ENCODE measurements around the gene MAGI1. TPM values are rescaled to one million over a fixed set of nuclear protein-coding genes. Genes with fewer than 3 reads are reported as not detected.

The MAGI1 gene
- total RNA-seq, 2 experiments from 2014 or later = 0.47 to 0.51 TPM

- no peak for ATAC-seq
- Mint-ChIP-seq H3K4me1 (ENCODE audit: low read depth) (no peaks in the 10 kb centered on the region), H3K27me3 (no peaks in the 10 kb centered on the region), H3K36me3 (ENCODE audit: low read depth) (no peaks in the 10 kb centered on the region), H3K27ac (no peak overlapping the region), H3K4me3 (no peak overlapping the region), H3K9me3 (no peaks in the 10 kb centered on the region)
- intact Hi-C loops (cut with micrococcal nuclease) = no loop called here
- CTCF ChIA-PET = no interaction called here
- no peak for DNase-seq
- POLR2A ChIA-PET = no interaction called here
- no peak for TF ChIP-seq CTCF (IDR thresholded peaks at IDR 0.05)
Measured at GRCh38 chr3:65830948-65831732, 207.6 kb downstream of the MAGI1 start.

GRCh38 chr3:65829228-65829627 is 209.5 kb downstream of the MAGI1 start:
- TF ChIP-seq CTCF (IDR thresholded peaks at IDR 0.05) = no peak
- ChIA-PET CTCF (no interaction called here), POLR2A (no interaction called here)
- Mint-ChIP-seq H3K4me1 (ENCODE audit: low read depth) (no peaks in the 10 kb centered on the region), H3K27me3 (no peaks in the 10 kb centered on the region), H3K4me3 (no peak overlapping the region), H3K9me3 (no peaks in the 10 kb centered on the region), H3K36me3 (ENCODE audit: low read depth) (no peaks in the 10 kb centered on the region), H3K27ac (no peak overlapping the region)
- ATAC-seq = no peak
- intact Hi-C loops (cut with micrococcal nuclease) = no loop called here
- DNase-seq = no peak

- no peak for ATAC-seq
- no peak overlapping the region for H3K4me3 Mint-ChIP-seq
- H3K27ac Mint-ChIP-seq = no peak overlapping the region
- CTCF ChIA-PET = no interaction called here
- POLR2A ChIA-PET = no interaction called here
- intact Hi-C loops (cut with micrococcal nuclease) = no loop called here
- no peaks in the 10 kb centered on the region for H3K36me3 Mint-ChIP-seq (ENCODE audit: low read depth)
- DNase-seq = no peak
- H3K4me1 Mint-ChIP-seq (ENCODE audit: low read depth) = no peaks in the 10 kb centered on the region
- TF ChIP-seq CTCF (IDR thresholded peaks at IDR 0.05) = no peak
- H3K9me3 Mint-ChIP-seq = no peaks in the 10 kb centered on the region
- no peaks in the 10 kb centered on the region for H3K27me3 Mint-ChIP-seq
Measured at GRCh38 chr3:65828706-65829105, 210.0 kb downstream of the MAGI1 start.

GRCh38 chr3:65827076-65827475 is 211.6 kb downstream of the MAGI1 start:
- no peaks in the 10 kb centered on the region for H3K27me3 Mint-ChIP-seq
- POLR2A ChIA-PET = no interaction called here
- H3K36me3 Mint-ChIP-seq (ENCODE audit: low read depth) = no peaks in the 10 kb centered on the region
- peaks cover 2% of the 10 kb centered on the region for H3K9me3 Mint-ChIP-seq
- no peak overlapping the region for H3K4me3 Mint-ChIP-seq
- no peak for TF ChIP-seq CTCF (IDR thresholded peaks at IDR 0.05)
- ATAC-seq (no peak), DNase-seq (no peak)
- H3K27ac Mint-ChIP-seq = no peak overlapping the region
- intact Hi-C loops (cut with micrococcal nuclease) = no loop called here
- CTCF ChIA-PET = no interaction called here
- no peaks in the 10 kb centered on the region for H3K4me1 Mint-ChIP-seq (ENCODE audit: low read depth)

- no peak for TF ChIP-seq CTCF (IDR thresholded peaks at IDR 0.05)
- H3K36me3 Mint-ChIP-seq (ENCODE audit: low read depth) = no peaks in the 10 kb centered on the region
- peaks cover 2% of the 10 kb centered on the region for H3K9me3 Mint-ChIP-seq
- no peak overlapping the region for H3K4me3 Mint-ChIP-seq
- ATAC-seq = no peak
- DNase-seq = no peak
- H3K4me1 Mint-ChIP-seq (ENCODE audit: low read depth) = no peaks in the 10 kb centered on the region
- no peaks in the 10 kb centered on the region for H3K27me3 Mint-ChIP-seq
- no peak overlapping the region for H3K27ac Mint-ChIP-seq
- intact Hi-C loops (cut with micrococcal nuclease) = no loop called here
- CTCF ChIA-PET = no interaction called here
- POLR2A ChIA-PET = interaction anchor here (0.6 kb wide), 1 partner anchor 169 kb away, joined by 3 read pairs; no protein-coding TSS in a partner anchor
Measured at GRCh38 chr3:65824166-65824565, 214.6 kb downstream of the MAGI1 start.
